HG03097 (cell line): ENCODE results near the gene DGKD.

Experiments
- ATAC-seq: cut with Tn5 transposase; IDR thresholded peaks from one replicate; pipeline ENCODE4 v1.9.1; 2021; ENCODE audit not compliant: unreplicated experiment, low FRiP score

Gene DGKD

GRCh38 chr2:233486778-233487552 is 132.7 kb downstream of the DGKD start:
- no peak for ATAC-seq

GRCh38 chr2:233487748-233488345 is 133.6 kb downstream of the DGKD start:
- ATAC-seq, result no peak

DNA sequence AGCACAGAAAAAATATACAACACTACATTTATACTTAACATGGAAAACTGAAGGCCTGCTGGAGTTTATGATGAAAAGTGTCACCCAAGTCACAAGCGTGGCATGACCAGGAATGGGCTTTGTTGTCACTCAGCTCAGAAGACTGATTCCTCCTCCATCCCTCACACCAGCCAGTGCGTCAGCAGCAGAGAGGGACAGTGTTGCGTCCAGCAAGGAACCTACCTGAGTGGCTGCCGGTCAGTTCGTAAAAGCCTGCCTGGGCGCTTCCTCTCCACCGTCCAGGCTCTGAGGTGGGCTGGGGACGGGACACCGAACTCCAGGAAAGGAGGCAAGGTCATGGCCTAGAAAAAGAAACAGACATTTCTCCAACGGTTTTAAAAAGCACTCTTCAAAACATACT is 134.8 kb downstream of the DGKD start:
- no peak for ATAC-seq

DNA sequence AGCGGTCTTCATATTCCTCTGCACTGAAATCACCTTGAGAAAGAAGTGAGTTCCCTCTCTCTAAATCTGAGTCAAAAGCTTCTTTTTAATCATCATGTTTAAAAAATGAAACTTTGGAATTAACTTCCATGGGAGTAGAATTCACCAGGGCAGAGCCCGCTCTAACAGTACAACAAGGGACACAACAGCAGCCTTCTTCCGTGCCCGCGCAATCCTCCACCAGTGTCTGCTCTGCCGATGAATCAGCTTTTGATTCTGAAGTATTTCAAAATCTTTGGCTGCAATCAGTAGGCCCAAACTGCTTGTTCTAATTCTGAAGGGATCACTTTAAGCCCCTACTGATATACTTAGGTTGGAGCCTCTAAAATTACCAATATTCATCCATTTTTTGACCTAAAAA is 135.4 kb downstream of the DGKD start:
- no peak for ATAC-seq

DNA sequence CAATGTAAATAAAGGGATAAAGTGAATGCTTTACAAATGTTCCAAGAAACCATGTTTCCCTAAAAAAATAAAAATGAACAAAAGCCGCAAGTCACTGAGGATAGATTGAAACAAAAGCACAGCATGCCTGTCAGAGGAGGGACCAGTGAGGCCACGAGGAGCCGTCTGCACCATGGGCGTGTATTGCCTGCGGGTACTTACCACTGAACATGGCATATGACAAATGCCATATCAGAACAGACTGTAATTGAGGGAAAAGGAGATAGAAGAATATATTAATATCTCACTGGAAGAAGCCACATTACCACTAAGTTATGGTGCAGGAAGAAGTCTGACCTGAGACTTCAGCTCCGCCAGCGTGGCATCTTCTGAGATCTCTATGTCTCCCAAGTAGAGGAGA is 136.5 kb downstream of the DGKD start:
- no peak for ATAC-seq

DNA sequence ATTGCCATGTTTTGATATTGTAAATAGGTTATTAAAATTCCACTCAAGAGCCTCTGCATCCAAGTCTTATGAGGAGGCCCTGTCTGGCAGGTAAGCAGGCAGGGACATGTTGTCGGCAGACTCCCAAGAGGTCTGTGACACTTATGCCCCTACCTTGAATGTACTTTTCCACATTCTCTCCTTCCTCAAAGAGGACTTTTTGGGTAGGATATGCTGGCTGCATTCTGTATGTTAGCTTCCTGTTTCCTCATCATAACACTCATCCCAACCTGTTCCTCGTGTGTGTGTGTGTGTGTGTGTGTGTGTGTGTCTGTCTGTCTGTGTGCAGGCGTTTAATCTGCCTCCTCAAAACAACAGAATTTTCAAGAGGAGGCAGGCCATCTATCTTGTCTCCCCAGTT is 137.0 kb downstream of the DGKD start:
- ATAC-seq, result no peak

DNA sequence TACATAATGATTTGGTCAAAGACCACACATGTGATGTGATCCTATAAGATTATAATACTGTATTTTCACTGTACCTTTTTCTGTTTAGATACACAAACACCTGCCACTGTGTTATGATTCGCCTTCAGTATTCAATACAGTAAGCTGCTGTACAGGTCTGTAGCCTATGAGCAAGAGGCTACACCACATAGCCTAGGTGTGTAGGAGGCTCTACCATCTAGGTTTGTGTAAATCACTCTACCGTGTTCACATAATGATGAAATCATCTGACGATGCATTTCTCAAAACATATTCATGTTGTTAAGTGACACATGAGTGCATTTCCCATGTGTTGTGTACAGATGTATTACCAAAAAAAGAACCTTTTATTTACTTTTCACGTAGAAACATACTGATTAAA is 137.8 kb downstream of the DGKD start:
- ATAC-seq, result no peak

DNA sequence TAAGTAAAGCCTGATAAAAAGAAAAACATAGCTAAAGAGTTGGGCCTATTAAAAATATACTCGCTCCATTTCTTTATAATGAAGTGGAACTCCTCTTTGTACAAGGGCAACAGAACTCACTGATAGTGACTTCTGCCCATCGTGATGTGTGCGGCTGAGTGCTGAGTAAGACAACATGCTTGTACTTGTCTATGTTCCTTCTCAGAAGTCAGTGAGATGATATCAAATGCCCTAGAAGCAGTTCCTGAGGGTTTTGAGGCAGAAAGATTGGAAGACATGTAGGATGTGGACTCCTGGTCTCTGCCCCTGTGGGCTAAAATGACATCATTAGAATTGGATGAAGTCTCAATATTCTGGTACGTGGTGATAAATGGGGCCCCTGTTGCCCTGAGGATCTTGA is 138.5 kb downstream of the DGKD start:
- no peak for ATAC-seq

DNA sequence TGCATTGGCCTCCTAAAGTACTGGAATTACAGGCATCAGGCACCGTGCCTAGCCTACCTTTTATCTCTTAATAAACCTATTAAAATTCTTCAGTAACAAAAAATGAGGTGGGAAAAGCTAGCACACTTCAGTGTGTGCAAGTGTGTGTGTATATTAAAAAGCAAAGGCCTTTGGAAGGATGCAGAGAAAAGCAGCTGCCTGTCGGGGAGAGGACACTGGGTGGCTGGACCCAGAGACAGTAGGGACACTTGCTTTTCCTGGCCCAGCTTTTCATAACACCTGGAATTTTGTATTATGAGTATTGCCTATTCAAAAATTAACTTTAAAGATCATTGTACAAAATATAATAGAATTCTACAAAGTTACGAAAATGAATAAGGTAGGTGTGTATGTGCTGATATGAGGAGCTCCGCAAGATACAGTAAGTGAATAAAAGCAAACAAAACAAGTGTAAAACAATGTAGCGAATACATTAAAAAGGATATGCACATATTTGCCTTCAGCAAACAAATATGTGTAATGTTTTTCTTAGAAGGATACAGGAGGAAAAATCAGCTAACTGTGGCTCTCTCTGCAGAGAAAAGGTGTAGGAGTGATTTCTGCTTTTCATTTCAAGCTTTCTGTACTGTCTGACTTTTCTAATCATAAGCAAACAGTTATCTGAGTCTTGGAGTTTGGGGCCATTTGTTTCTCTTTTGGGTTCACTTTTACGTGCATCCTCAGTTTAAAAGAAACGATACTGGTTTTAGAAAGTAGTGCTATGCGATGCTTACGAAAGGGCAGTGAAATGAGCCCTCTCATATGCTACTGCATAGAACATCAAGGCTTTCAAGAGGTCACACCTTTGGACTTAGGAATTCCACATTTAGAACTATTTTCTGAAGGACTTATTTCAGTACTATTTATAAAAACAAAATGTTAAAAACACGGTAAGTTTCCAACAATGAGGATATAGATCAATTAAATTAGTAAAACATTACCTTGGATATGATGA is 141.5 kb downstream of the DGKD start:
- ATAC-seq, result no peak

GRCh38 chr2:233497692-233498091 is 143.4 kb downstream of the DGKD start:
- no peak for ATAC-seq

GRCh38 chr2:233498126-233498525 is 143.8 kb downstream of the DGKD start:
- ATAC-seq, result no peak

GRCh38 chr2:233499928-233500327 is 145.6 kb downstream of the DGKD start:
- no peak for ATAC-seq

GRCh38 chr2:233501198-233502076 is 147.1 kb downstream of the DGKD start:
- no peak for ATAC-seq

DNA sequence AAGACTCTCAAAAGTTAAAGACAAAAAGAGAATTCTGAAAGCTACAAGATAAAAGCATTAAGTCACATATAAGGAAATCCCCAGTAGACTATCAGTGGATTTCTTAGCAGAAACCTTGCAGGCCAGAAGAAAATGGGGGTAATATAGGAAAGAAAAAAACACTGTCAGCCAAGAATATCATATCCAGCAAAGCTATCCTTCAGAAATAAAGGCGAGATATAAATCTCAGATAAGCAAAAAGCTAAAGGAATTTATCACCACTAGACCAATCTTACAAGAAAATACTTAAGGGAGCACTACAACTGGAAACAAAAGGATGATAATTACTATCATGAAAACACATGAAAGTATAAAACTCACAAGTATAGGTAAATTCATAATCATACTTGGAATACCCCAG is 149.2 kb downstream of the DGKD start:
- ATAC-seq, result no peak

DNA sequence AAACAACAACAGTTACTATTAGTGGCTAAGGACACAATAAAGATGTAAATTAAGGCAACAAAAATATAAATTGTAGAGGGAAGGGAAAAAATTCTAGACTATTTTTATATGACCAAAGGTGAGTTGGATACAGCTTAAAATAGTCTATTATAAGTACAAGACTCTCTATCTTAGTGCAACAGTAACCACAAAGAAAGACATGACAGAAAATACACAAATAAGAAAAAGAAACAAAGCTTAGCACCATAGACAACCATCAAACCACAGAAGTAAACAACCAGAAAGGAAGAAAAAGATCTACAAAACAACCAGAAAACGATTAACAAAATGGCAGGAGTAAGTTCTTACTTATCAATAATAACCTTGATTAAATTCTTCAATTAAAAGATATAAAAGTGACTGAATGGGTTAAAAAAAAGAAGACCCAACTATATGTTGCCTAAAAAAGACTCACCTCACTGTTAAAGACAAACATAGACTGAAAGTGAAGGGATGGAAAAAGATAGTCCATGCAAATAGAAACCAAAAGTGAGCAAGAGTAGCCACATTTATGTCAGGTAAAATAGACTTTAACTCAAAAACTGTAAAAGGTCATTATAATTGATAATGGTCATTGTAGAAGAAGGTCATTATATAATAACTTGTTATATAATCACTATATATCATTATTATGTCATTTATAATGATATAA is 149.8 kb downstream of the DGKD start:
- ATAC-seq, result no peak

- no peak for ATAC-seq
Observed at GRCh38 chr2:233513953-233514655, 159.8 kb downstream of the DGKD start.

DNA sequence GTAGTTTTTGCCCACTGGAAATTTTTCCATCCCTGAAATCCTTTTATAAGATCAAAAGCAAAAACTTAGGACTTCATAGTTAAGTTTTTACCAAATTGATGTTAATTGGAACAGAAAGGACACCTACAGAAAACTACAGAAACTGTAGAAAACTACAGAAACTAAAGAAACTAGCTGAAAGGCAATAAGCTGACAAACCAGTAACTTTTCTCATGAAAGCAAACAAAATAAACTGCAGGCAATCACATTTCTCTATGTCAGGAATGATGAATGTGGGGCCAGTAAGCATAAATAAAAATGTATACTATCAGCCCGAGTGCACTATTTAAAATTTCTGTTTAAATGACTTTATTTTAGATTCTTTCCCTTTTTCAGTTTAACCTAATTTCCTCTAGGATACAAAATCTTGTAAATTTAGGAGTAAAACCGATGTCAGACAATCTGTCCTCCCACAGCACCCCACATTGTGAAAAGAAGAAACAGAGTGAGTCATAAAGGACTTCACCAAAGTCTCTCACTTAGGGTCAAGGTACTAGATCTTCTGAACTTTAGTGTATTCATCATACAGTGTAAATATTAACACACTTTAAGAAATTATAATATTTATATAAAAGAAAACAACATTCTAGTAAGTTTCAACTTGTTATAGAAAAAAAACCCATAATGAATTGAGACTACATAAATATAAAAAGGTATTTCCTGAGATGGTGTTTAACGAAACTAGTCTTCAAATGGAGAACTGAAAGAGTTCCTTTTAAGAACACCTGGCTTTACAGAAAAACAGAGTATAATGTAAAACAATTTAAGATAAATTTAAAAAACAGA is 165.7 kb downstream of the DGKD start:
- ATAC-seq, result peak; percentile 75
